BJ (cell line): ENCODE measurements around the gene METTL24. TPM values are rescaled to one million over a fixed set of nuclear protein-coding genes. Genes with fewer than 3 reads are reported as not detected.

Experiments
- CTCF ChIA-PET: fragments of 350-600 bp; formaldehyde crosslinking; extraction: SDS; loops from one replicate; lab custom pipeline; 2021; ENCODE audit warnings: antibody characterized with exemption, inconsistent platforms; lab: Yijun Ruan, JAX
- POLR2A ChIA-PET: fragments of 300-600 bp; sonication (Branson Sonifier 250); formaldehyde crosslinking; extraction: SDS; loops from one replicate; lab custom pipeline; 2021; ENCODE audit warnings: antibody characterized with exemption; lab: Charles Lee
- DNase-seq: peaks from one replicate; pipeline ENCODE4 v3.0.0-alpha.2; 2011; ENCODE audit warnings: low read depth
- H3K27me3 ChIP-seq: 2 replicates; pipeline ENCODE4 v1.6.0; 2011; ENCODE audit warnings: low read length; ENCODE audit not compliant: control insufficient read depth, insufficient read depth
- H3K36me3 ChIP-seq: 2 replicates; pipeline ENCODE4 v1.5.1; 2011; ENCODE audit warnings: low read length; ENCODE audit not compliant: control insufficient read depth, insufficient read depth
- H3K4me3 ChIP-seq: 2 replicates; pipeline ENCODE4 v1.5.1; 2011; ENCODE audit warnings: low read depth, mild to moderate bottlenecking, control low read depth, low read length
- polyA plus RNA-seq: library from polyadenylated mRNA; depleted of rRNA; stranded (reverse); fragments of >200 nt; gene quantifications from 2 replicates; pipeline ENCODE4 v1.2.3, GENCODE V29; 2011
- TF ChIP-seq, protein P1 (sequence below): IDR thresholded peaks from 2 replicates; pipeline ENCODE4 v1.5.1; 2011; ENCODE audit warnings: low read depth, mild to moderate bottlenecking, control low read depth, inconsistent platforms, low read length, moderate library complexity; ENCODE audit not compliant: insufficient read depth

The METTL24 gene
- polyA plus RNA-seq, 1 experiment = 0.31 TPM

- no peak overlapping the region for H3K4me3 ChIP-seq
- TF ChIP-seq, protein P1, sequence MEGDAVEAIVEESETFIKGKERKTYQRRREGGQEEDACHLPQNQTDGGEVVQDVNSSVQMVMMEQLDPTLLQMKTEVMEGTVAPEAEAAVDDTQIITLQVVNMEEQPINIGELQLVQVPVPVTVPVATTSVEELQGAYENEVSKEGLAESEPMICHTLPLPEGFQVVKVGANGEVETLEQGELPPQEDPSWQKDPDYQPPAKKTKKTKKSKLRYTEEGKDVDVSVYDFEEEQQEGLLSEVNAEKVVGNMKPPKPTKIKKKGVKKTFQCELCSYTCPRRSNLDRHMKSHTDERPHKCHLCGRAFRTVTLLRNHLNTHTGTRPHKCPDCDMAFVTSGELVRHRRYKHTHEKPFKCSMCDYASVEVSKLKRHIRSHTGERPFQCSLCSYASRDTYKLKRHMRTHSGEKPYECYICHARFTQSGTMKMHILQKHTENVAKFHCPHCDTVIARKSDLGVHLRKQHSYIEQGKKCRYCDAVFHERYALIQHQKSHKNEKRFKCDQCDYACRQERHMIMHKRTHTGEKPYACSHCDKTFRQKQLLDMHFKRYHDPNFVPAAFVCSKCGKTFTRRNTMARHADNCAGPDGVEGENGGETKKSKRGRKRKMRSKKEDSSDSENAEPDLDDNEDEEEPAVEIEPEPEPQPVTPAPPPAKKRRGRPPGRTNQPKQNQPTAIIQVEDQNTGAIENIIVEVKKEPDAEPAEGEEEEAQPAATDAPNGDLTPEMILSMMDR = no peak
- H3K36me3 ChIP-seq = peaks cover 7% of the 10 kb centered on the region
- ChIA-PET POLR2A (no interaction called here), CTCF (interaction anchor here (1.5 kb wide), 1 partner anchor 8 kb away, joined by 6 read pairs; no protein-coding TSS in a partner anchor)
- no peaks in the 10 kb centered on the region for H3K27me3 ChIP-seq
- DNase-seq = no peak
Measured at GRCh38 chr6:110214338-110214737, 143.8 kb downstream of the METTL24 start.

DNA sequence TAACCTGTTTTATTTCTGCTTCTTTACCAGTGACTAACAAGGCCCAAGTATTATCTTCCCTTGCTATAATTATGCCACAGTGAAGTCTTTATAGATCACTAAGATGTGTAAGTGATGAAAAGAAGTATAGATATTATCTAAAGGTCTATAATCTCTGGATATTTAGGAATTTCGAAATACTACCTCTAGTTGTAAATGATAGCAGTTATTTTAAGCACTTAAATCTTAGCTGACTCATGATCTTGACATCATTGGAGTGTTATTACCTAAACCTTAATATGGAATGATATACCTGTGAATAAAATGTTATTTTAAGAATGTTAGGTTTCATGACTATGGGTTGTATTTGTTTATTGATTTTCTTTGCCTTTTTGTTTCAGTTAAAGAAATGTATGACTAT is 146.4 kb downstream of the METTL24 start:
- ChIA-PET CTCF (no interaction called here), POLR2A (no interaction called here)
- Histone ChIP-seq H3K4me3 (no peak overlapping the region), H3K36me3 (peaks cover 6% of the 10 kb centered on the region), H3K27me3 (no peaks in the 10 kb centered on the region)
- no peak for DNase-seq
- TF ChIP-seq, protein P1 = no peak

DNA sequence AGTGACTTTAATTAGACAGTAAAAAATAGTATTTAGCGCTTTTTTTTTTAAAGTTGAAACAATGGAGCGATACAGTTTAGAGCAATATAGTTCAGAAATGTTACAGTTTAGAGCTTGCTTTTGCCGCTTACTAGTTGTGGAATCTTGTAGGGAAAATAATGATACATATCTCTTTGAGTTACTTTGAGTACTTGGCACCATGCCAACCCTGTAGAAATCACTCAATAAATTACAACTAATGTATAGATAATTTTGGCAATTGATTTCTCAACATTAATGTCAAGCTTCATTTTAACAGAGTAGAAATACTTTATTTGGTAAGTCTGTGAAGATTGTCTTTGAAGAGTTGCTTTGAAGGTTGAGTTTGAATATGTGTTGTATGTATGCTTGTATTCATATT is 150.5 kb downstream of the METTL24 start:
- ChIA-PET POLR2A (interaction anchor here (0.6 kb wide), 1 partner anchor 9 kb away, joined by 5 read pairs; no protein-coding TSS in a partner anchor), CTCF (interaction anchor here (0.6 to 1.8 kb wide), 4 partner anchors 7 to 21 kb away, joined by 3 to 6 read pairs (median 3); no protein-coding TSS in a partner anchor)
- no peaks in the 10 kb centered on the region for H3K27me3 ChIP-seq
- TF ChIP-seq, protein P1 = no peak
- peaks cover 3% of the 10 kb centered on the region; the same call in 1 of the 2 replicates for H3K36me3 ChIP-seq
- DNase-seq = no peak
- no peak overlapping the region for H3K4me3 ChIP-seq

GRCh38 chr6:110201151-110201884 is 156.8 kb downstream of the METTL24 start:
- TF ChIP-seq, protein P1 = no peak
- H3K27me3 ChIP-seq = no peaks in the 10 kb centered on the region
- POLR2A ChIA-PET = no interaction called here
- CTCF ChIA-PET = interaction anchor here (0.9 kb wide), 1 partner anchor 189 kb away, joined by 3 read pairs; no protein-coding TSS in a partner anchor
- no peak overlapping the region for H3K4me3 ChIP-seq
- H3K36me3 ChIP-seq = no peaks in the 10 kb centered on the region; the same call in 1 of the 2 replicates
- DNase-seq = no peak

DNA sequence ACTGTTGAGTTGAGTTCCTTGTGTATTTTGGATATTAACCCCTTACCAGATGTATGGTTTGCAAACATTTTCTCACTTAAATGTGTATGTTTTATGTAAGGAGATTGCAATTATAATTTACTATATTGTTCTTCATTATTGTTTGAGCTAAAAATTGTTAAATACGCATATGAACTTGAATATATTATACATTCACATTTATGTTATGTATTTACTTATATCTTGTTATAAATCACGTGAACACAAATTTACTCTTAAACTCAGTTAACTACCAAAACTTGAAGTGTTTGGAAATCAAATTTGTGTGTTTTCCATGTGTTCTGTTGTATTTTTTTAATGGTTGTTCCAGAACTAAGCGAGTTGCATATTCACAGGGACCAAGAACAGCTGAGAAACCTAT is 159.6 kb downstream of the METTL24 start:
- no peaks in the 10 kb centered on the region for H3K27me3 ChIP-seq
- POLR2A ChIA-PET = no interaction called here
- CTCF ChIA-PET = no interaction called here
- no peak overlapping the region for H3K4me3 ChIP-seq
- DNase-seq = no peak
- no peaks in the 10 kb centered on the region for H3K36me3 ChIP-seq
- TF ChIP-seq, protein P1 = no peak
